GM18861 (cell line): ENCODE data around the gene CAT.
A peak's percentile ranks its signal among the peaks of the same experiment; 100 is the strongest.

Experiments
- ATAC-seq: cut with Tn5 transposase; IDR thresholded peaks from one replicate; pipeline ENCODE4 v1.9.1; 2021; ENCODE audit not compliant: unreplicated experiment

CAT gene

DNA sequence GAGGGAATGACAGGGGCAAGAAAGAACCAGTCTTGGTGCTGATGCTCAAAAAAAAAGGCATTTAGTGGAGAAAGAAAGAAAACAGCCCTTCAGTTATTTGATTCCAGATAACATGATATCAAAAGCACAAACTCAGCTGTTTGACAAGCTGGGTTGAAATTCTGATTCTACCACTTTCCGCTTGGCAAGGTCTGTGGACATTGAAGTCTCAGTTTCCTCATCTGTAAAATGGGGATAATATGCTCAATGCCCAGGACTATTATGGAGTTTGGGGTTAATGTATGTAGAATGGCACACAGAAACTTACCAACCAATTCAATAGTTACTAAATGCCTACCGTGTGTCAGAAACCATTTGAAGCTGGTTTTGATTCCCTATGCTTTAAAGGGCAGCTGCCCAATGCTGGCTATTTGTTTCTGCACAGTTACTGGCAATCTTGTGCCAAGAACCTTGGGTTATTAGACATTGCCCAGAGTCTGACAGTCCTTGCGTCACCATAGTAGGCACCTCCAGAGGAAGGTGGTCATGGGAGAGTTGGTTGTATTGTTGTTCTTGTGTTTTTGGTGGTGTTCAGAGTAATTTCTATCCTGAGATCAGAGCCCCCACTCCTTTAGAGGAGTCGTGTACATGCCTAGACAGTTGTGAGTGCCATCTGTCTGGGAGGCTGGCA is 55.3 kb downstream of the CAT start:
- no peak for ATAC-seq

DNA sequence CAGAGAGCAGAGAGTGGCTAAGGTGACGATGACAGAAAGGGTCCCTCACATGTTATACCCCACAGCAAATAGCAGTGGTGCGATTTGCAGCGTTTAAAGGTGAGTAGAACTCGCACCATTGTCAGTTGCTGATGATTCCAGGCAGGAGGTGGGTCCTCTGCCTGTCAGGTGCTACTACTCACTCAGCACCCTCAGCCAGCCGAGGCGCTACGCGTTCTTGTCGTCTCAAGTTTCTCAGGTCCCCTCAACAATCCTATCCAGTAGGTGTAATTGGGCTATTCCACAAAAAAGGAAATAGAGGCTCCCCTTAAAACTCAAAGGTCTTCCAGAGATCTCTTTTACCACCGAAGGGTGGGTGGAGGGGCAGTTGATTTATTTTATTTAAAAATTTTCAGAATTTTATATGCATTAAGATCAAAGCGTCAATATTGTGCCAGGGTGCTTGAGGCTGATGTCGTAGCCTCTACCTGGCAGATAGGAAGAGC is 56.5 kb downstream of the CAT start:
- ATAC-seq = no peak

DNA sequence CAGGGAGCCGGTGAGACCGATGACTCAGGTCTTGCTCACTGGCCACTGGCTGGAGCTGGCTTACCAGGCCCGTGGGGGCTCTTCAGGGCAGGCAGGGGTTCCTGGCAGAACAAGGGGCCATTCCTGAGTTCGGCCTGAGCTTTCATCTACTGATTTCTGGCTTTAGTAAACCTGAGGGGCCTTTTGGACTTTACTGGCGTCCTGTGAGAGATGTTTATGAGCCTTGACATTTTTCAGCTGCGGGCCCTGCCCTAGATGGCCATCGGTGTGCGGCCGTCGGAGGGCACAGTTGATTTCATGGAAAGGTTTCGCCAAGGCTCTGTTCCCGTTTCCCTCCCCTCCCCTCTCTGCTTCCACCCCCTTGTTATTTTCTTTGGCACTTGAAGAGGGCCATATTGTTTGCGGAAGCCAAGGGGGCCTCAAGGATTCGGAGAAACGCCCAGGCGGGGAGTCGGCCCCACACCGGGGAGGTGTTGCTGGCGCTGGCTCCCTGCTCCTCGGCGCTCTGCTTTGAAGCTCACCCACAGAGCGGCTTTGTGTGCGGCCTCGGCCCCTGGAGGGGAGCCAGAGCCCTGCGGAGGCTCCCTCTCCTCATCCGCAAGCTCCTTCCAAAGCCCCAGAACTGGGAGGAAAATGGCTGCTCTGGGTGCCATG is 57.1 kb downstream of the CAT start:
- ATAC-seq = no peak

DNA sequence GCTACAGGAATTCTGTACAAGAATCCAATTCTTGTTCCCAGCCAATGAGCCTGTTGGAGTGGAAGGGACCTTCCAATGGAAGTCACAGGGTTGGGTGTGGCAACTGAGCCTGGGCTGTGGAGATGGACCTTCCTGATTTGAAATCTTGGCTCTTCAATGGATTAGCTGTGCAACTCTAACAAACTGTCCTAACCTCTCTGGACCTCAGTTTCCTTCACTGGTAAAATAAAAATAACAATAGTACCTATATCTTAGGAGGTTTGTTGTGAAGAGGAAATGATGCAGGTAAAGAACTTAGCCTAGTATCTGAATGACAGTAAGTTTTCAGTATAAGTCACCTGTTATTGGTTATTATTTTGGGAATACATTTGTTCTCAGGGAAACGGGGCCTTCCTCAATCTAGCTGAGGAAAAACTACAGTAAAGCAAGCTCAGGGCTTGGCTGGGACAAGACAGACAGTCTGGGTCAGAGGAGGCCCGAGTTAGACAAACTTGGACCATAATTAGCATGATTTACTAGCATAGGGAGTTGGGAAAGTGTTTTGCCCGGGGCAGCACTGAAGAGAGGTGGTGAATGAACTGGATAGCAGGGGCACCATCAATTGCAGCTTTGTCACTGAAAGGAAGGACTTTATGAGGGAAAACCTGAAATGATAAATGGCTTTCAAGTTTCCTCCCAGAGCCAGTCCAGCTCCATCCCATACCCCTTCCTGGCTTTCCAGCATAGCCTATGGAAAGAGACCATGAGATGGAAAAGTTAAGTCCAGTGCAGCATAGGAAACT is 61.2 kb downstream of the CAT start:
- no peak for ATAC-seq

DNA sequence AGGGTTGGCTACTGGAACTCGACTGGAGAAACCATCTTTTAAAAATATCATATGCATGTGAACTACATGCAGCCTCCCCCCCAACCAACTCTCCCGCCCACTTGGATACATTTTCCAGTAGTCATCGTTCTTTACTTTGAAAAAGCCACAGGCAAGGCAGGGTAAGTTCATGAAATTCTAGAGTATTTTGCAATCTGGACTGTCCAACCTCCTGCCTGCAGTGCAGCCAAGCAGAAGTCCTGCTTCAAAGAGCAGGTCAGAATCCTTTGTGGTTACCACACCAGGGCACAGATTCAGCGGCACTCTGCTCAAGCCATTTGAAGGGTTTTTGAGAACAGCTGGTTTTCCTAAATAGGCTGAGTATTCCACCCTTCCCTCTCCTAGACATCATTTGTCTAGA is 62.8 kb downstream of the CAT start:
- ATAC-seq = no peak

DNA sequence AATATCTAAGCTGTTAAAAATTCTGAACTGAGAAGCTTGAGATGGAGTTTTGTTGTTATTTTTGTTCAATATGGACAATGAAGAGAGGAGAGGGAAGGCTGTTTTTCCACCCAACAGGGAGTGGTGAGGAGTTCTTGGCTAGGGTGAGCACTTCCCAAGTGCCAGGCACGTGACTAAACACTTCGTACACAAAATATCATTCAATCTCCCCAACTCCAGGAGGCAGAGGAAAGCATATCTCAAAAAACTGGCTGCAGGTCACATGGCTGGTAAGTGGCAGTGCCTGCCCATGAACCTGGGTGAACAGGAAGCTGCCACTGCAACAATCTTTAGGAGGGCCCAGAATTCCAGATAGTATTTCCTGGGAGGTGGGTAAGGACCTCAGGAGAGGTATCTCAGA is 63.2 kb downstream of the CAT start:
- ATAC-seq = no peak

DNA sequence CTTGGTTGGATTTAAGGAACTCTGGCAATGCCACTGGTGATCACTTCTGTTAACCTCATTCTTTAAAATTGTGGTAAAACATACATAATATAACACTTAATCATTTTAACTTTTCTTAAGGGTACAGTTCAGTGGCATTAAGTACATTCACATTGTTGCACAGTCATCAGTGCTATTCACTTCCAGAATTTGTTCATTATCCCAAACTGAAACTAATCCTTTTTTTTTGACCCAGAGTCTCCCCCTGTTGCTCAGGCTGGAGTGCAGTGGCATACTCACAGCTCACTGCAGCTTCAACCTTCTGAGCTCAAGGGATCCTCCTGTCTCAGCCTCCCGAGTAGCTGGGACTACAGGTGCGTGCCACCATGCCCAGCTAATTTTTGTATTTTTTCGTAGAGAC is 64.2 kb downstream of the CAT start:
- no peak for ATAC-seq

DNA sequence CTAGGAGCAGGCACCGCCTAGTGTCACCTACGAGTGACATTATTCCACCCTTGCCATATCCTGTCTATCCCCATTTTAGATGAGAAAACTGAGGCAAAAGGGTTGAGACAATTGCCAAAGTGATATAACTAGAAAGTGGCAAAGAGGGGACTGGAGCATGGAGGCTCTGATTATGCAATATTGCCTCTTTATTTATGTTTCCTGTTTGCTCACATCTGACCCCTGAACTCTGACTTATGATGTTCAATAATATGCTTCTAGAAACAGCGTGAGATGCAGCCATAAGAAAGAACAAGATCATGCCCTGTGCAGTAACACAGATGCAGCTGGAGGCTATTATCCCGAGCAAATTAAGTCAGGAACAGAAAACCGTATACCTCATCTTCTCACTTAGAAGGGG is 67.1 kb downstream of the CAT start:
- ATAC-seq = no peak

DNA sequence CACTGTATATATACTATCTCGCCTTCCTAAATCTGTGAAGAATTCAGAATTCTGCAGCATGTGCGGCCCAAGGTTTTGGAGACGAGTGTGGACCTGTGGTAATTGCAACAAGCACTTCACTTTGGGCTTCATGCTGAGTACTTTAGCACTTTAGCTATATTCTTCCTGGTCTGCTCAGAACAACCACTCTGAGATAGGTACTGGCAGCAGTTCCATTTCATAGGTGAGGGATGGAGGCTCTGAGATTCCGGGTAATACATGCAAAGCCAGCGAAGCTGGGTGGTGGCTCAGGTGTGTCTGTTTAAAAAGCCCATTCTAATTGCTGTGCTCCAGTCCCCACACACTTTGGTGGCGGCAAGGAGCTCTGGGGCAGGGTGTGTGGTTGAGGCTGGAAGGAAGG is 68.4 kb downstream of the CAT start:
- ATAC-seq = no peak

DNA sequence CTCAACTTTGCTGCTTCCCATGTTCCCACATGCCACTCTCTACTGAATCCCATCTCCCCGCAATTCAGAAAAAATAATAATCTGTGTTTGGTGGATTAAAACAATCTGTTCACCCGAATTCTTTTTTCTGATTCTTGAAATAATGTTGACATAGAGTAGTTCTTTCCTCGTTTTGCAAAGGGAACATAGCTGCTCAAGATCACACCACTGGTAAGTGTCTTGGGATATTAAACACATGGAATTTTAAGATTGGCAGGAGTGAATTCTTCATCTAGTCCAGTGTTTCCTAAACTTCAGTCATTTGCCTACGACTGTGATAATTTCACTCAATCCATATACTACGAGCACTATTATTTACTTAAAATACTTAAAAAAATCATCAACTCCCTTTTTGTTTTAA is 68.9 kb downstream of the CAT start:
- no peak for ATAC-seq

DNA sequence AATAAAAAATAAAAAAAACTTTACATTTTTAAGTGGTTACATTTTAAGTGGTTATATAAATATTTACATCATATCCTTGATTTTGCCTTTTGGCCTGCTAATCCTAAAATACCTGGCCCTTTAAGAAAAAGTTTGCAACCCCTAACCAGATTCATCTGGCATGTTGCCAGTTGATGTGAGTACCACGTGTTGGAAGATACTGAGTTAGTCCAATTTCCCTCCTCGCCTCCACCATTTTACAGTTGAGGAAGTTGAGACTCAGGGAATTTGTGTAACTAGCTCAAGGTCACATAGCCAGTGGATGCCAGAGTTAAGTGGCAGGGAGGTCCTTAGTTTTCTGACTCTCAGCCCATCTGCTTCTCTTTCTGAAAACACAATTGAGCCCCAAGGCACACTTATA is 69.8 kb downstream of the CAT start:
- ATAC-seq = no peak

DNA sequence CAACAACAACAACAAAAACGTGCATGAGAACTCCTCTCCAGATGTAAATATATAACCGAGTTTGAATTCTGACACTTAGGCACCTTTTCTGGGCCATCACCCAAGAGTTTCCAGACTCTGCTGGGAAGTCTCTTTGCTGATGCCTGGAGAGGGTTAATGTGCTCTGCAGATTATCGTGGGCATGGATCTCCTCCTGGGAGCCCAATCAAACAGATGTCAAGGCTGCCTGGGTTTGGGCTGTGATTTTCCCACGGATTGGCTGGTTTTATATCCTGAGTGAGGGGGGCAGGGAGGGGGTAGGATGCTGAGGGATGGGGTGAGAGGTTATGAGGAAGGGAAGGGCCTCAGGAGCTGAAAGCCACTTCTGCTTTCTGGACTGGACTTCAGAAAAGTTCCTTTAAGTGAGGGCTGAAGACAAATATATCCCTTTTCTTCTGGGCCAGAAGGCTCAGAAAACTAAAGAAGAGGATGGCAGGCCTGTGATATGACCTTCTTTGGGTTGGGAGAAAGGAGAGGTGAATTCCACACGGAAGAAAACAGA is 70.7 kb downstream of the CAT start:
- no peak for ATAC-seq

DNA sequence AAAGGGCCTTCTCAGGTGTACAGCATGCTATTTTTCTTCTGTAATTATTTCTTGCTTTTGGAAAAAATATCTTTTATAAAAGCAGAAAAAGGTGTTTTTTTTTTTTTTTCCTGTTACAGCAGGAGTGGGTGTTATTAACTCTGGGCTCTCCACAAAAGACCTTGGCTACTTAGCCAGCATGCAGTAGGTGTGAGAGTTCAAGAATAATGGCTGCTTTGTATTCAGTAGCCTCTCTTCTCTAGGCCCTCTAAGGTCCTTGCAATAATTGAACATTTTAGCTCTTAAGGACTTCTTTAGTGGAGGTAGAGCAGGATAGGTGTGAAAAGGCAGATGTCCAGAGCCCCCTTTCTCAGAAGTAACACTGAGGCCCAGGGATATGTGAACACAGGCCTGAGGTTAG is 71.5 kb downstream of the CAT start:
- no peak for ATAC-seq

DNA sequence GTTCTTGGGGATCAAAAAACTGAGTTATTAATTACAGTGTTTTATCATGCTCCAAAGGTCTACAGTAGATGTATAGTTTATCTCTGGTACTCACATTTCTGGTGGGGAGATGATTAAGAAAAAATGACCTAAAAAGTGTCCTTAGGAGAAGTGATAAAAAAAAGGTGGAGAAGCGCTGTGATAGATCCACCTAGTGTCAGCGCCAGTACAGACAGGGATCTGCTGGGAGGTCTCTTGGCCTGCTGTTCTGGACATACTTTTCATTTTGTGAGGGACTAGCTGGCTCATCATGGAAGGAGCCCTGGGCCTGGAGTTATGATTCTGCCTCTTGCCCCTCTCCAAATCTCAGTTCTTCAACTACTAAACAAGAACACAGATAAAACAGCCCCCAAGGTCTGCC is 71.9 kb downstream of the CAT start:
- ATAC-seq = no peak

DNA sequence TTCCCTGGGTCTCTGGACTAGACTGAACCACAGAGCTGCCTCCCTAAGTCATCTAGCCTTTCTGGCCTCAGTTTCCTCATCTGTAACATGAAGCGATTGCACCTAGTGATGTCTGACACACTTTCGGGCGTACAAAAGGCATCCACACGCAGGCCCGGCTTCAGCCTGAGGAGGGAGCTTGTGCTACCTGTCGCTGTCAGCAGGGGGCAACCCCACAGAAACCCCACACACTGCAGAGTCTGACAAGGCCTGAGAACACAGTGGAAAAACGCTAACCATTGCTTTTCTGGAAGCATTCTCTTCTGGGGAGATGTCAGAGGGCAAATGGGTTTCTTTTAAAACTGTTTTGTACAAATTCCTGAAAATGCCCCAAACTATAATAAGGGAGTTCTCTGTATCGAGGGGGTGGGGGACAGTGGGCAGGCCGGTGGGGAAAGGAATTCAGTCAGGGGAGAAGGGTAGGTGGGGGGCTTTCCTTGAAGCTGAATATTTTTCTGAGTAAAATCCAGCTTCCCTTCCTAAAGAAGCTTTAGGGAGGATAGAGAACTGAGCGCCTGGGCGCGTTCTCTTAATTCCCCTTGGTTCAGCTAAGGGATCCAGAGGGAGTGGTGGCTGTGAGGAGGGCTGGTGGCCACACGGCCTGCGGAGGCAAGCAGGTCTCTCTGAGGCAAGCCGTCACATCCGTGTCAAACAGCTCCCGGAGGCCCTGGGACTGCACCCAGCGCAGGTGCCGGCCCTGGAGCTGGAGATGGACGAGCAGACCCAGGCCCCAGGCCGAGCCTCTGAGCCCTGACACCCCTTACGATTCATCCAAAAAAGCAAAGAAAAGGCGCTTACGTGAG is 74.3 kb downstream of the CAT start:
- peak; percentile 86 for ATAC-seq

DNA sequence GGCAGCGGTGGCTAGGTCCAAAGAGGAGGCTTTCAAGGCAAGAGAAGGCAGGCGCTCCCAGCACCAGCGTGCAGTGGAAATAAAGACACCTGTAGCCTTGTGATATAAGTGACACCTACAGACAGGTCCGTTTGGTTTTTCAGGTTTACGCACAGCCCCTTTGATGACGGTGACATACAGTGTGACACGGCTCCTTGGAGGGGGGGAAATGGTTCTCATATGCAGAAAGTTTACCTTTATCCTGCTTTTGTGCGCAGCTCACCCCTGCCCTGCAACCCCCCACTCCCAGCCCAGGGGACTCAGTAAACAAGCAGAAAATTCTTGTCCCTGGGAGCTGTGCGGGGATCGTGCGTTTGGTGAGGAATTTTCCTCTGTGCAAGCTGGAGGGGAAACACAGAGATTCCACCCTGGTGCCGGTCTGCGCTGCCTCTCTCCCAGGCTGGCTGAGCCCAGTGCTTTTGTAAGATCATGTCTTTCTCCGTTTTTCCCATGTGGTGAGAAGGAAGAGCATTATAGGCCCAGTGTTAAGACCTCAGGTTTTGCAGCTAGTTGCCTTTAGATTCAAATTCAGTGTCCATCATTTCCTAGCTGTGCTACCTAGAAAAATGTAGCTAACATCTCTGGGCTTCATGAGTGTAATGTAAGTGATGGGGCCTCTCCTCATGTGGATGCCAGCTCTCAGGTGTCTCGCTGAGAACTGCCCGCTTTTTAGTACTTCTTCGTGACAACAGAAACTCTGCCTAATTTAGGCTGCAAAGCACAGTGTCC is 75.1 kb downstream of the CAT start, which contains the start of gene ELF5:
ELF5 (minus strand) TSS at position 113 of the 768 bp plus-strand sequence. CDS start 8,045 bp downstream, outside the sequence.
- no peak for ATAC-seq

DNA sequence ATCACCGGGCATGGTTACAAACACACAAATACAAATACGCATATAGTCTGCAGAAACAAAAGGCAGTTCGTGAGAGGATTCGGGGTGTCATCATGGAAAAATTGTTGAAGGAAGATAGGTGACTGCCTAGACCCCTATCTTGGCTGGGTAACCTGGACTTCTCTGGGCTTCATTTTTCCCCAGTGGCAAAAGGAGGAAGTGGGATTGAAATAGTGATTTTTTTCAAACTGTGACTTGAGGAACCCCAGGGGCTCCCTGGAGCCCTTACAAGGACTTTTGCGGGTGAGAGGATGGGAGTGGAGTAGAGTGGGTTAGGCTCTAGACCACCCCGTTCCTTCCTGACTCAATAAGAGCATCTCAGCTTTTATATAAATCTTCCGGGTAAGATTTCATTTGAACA is 75.9 kb downstream of the CAT start:
- ATAC-seq = no peak

DNA sequence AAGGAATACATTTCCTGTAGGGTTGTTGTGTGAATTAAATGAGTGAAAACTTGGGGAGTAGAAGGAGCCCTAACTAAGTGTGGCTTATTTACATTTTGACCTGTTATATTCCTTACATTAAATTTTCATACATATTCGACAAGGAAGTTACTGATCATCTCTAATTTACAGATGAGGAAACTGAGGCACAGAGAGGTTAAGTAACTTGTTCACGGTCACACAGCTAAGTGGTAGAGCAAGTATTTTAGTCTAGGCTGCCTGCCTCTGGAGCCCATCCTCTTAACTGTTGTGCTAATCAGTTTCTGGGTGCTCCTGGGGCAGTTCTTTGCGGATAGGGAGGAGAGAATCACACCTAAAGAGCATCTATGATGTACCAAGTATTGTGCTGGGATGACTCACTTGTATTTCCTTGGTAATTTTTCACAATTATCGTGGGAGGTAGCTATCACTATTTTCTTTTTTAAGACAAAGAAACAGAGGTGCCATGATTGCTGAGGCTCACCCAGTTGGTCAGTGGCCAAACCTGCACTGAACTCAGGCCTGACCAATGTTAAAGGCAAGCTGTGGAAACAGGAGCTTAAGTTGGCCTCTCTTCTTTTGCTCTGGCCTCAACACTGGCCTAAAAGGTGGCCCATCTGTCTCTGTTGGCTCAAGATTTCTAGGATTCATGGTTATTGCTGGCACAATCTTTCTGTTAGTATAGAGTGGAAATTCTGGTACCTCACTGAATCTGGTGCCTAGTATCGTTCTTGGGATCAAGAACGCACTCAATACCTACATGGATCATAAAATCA is 77.7 kb downstream of the CAT start:
- ATAC-seq = no peak

DNA sequence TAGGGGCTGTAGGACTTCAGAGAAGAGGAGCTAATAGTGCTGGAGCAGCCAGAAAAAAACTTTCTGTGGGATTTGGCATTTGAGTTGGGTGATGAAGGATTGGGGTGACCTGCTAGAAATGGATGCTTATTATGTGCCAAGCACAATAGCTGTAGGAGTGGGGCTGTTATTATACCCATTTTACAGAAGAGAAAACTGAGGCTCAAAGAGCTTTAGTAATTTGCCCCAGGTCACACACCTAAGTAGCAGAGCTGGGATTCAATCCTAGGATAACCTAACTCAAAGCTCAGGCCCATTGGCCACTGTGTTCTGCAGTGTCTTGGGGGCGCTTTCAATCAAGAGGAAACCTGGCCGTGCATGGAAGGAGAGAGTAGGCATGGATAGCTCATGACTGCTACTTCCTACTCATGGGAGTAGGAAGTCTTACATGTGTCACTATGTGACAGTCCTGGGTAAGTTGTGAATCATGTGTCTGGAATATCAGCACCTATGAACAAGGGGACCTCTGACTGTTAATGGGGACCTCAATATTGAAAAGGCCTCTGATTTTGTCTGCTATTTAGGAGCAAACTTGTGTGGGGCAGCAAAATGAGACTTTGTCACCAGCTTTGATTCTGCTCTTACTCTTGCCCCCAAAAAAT is 81.0 kb downstream of the CAT start:
- ATAC-seq = no peak
